Colonic mucosa (tissue), 4 donors: ENCODE results near the gene DNAJA3. TPM values are rescaled to one million over a fixed set of nuclear protein-coding genes. Genes with fewer than 3 reads are reported as not detected.

Source experiments
- DNase-seq: peaks from one replicate; pipeline ENCODE4 v3.0.0-alpha.2; 2020
- H3K27ac ChIP-seq: fragments of 200-600 bp; one replicate; pipeline ENCODE4 v1.8.0; 2021
- H3K27me3 ChIP-seq: fragments of 200-600 bp; one replicate; pipeline ENCODE4 v1.8.0; 2021
- H3K36me3 ChIP-seq: fragments of 200-600 bp; one replicate; pipeline ENCODE4 v1.8.0; 2021
- H3K4me1 ChIP-seq: fragments of 200-600 bp; one replicate; pipeline ENCODE4 v1.8.0; 2021; ENCODE audit warnings: mild to moderate bottlenecking
- H3K4me3 ChIP-seq: fragments of 200-600 bp; one replicate; pipeline ENCODE4 v1.8.0; 2021
- H3K9ac ChIP-seq, 2 donors: one replicate each; pipeline ENCODE4 v1.7.0; 2013; ENCODE audit warnings: control low read depth in 2 of 2, low read depth in 2 of 2, low read length in 2 of 2
- H3K9me3 ChIP-seq: fragments of 200-600 bp; one replicate; pipeline ENCODE4 v1.8.0; 2021
- intact Hi-C: fragments of 100-400 bp; cut with DNase I; formaldehyde crosslinking; loops from one replicate; pipeline ENCODE4 v1.14.1; 2022
- total RNA-seq, 2 donors: library from RNA; stranded (reverse); fragmentation: NEBNext Ultra II Directional in 1 of 2; extraction: Animal tissue kit (Norgen Biotek cat#: 25700) in 1 of 2; gene quantifications; one replicate each; pipeline ENCODE4 v1.2.1, GENCODE V29; 2021
- TF ChIP-seq, protein P1 (sequence below): fragments of 200-600 bp; IDR thresholded peaks from one replicate; pipeline ENCODE4 v1.8.0; 2022; ENCODE audit warnings: antibody characterized with exemption, mild to moderate bottlenecking
- donor health status: healthy.
- donor health status: DM: no; HTN: no; CAD: no.
- donor health status: DM: no; HTN: no; CAD: no.

The DNAJA3 gene
- total RNA-seq, 2 donors from 2014 or later = 48.3 to 76.1 TPM

GRCh38 chr16:4426722-4427372 is 1.2 kb downstream of the DNAJA3 start:
- Histone ChIP-seq H3K36me3 (no peaks in the 10 kb centered on the region), H3K4me1 (peaks cover 7% of the 10 kb centered on the region), H3K9me3 (no peaks in the 10 kb centered on the region), H3K4me3 (peak overlapping the region; percentile 88), H3K27me3 (no peaks in the 10 kb centered on the region), H3K9ac (peak overlapping the region; percentile 4 to 76), H3K27ac (no peak overlapping the region)
- TF ChIP-seq, protein P1, sequence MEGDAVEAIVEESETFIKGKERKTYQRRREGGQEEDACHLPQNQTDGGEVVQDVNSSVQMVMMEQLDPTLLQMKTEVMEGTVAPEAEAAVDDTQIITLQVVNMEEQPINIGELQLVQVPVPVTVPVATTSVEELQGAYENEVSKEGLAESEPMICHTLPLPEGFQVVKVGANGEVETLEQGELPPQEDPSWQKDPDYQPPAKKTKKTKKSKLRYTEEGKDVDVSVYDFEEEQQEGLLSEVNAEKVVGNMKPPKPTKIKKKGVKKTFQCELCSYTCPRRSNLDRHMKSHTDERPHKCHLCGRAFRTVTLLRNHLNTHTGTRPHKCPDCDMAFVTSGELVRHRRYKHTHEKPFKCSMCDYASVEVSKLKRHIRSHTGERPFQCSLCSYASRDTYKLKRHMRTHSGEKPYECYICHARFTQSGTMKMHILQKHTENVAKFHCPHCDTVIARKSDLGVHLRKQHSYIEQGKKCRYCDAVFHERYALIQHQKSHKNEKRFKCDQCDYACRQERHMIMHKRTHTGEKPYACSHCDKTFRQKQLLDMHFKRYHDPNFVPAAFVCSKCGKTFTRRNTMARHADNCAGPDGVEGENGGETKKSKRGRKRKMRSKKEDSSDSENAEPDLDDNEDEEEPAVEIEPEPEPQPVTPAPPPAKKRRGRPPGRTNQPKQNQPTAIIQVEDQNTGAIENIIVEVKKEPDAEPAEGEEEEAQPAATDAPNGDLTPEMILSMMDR = no peak
- intact Hi-C loops = loop anchor here (10.0 kb wide), 1 partner anchor 48 kb away; the partner anchor contains the start of genes HMOX2 and NMRAL1
- DNase-seq = no peak

- intact Hi-C loops = loop anchor here (10.0 kb wide), 1 partner anchor 46 kb away; the partner anchor contains the start of genes HMOX2 and NMRAL1
- DNase-seq = no peak
- peaks cover 7% of the 10 kb centered on the region for H3K4me1 ChIP-seq
- H3K9me3 ChIP-seq = no peaks in the 10 kb centered on the region
- no peak overlapping the region for H3K9ac ChIP-seq
- no peaks in the 10 kb centered on the region for H3K36me3 ChIP-seq
- H3K27ac ChIP-seq = no peak overlapping the region
- H3K27me3 ChIP-seq = no peaks in the 10 kb centered on the region
- TF ChIP-seq, protein P1 = no peak
- H3K4me3 ChIP-seq = no peak overlapping the region
Measured at GRCh38 chr16:4428500-4428899, 2.8 kb downstream of the DNAJA3 start.

GRCh38 chr16:4431023-4431422 is 5.4 kb downstream of the DNAJA3 start:
- H3K27ac ChIP-seq = no peak overlapping the region
- no peaks in the 10 kb centered on the region for H3K27me3 ChIP-seq
- TF ChIP-seq, protein P1 = no peak
- peaks cover 7% of the 10 kb centered on the region for H3K4me1 ChIP-seq
- H3K9me3 ChIP-seq = no peaks in the 10 kb centered on the region
- H3K4me3 ChIP-seq = no peak overlapping the region
- H3K9ac ChIP-seq = no peak overlapping the region
- intact Hi-C loops = no loop called here
- H3K36me3 ChIP-seq = no peaks in the 10 kb centered on the region
- DNase-seq = no peak

DNA sequence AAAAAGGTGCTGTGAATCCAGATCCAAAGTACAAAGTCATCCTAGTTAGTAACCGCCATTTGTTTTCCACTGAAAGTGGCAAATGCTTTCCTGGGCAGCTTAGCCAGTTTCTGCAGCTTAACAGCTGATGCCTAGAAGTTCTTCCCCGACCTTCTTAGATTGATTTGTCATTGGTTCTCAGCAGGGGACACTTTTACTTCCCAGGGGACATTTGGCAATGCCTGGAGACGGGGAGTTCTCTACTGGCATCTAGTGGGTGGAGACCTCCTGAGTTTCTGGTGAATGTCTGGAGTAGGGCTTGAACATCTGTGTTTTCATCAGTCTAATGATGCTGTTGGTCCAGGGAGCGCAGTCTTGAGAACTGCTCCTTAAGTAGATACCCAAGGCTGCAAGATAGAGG is 7.6 kb downstream of the DNAJA3 start:
- TF ChIP-seq, protein P1 = no peak
- Histone ChIP-seq H3K36me3 (peaks cover 13% of the 10 kb centered on the region), H3K9ac (no peak overlapping the region), H3K4me1 (no peaks in the 10 kb centered on the region), H3K27ac (no peak overlapping the region), H3K27me3 (no peaks in the 10 kb centered on the region), H3K4me3 (no peak overlapping the region), H3K9me3 (no peaks in the 10 kb centered on the region)
- no peak for DNase-seq
- intact Hi-C loops = no loop called here

DNA sequence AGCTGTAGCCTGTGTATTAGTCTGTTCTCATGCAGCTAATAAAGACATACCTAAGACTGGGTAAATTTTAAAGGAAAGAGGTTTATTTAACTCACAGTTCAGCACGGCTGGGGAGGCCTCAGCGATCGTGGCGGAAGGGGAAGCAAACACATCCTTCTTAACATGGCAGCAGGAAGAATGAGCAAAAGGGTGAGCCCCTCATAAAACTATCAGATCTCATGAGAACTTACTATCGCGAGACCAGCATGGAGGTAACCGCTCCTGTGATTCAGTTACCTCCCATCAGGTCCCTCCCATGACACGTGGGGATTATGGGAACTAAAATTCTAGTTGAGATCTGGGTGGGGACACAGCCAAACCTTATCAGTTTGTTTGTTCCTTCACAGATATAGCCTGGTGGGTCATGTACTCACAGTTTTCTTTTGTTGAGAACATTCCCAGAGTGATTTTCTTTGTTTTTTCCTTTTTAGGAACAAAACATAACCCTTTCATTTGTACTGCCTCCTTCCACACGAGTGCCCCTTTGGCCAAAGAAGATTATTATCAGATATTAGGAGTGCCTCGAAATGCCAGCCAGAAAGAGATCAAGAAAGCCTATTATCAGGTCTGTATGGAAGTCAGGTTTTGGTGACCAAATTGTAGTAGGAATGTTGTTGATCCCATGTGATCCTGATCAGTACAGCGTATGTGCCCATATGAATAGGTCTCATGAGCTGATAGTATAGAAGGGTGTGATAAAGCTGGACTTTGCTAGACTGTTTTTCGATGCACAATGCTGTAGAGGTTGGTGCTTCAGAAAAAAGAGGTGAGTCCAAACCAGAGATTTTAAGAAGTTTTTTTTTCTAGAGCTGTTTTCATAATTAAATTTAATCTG is 8.5 kb downstream of the DNAJA3 start:
- H3K27me3 ChIP-seq = no peaks in the 10 kb centered on the region
- TF ChIP-seq, protein P1 = no peak
- no peaks in the 10 kb centered on the region for H3K9me3 ChIP-seq
- H3K4me3 ChIP-seq = no peak overlapping the region
- no peak overlapping the region for H3K27ac ChIP-seq
- no peak overlapping the region for H3K9ac ChIP-seq
- intact Hi-C loops = no loop called here
- peaks cover 13% of the 10 kb centered on the region for H3K36me3 ChIP-seq
- H3K4me1 ChIP-seq = no peaks in the 10 kb centered on the region
- DNase-seq = no peak
